PC-3 (cell line): Measurements from ENCODE around the gene LRP5.

Experiments
- CTCF ChIP-seq: fragments of 300-600 bp; sonication (generic); conservative IDR thresholded peaks from 2 replicates; pipeline ENCODE4 v1.5.1; 2017; ENCODE audit warnings: antibody characterized with exemption, low read depth, mild to moderate bottlenecking, low read length
- EZH2 ChIP-seq: fragments of 300-600 bp; sonication (generic); IDR thresholded peaks from one replicate; pipeline ENCODE4 v1.6.1; 2017; ENCODE audit warnings: antibody characterized with exemption, mild to moderate bottlenecking, low read length; ENCODE audit not compliant: unreplicated experiment
- EZH2phosphoT487 ChIP-seq: fragments of 300-600 bp; sonication (generic); IDR thresholded peaks from 2 replicates; pipeline ENCODE4 v1.6.1; 2018; ENCODE audit warnings: mild to moderate bottlenecking, antibody characterized with exemption, low read length, borderline replicate concordance

- TF ChIP-seq EZH2phosphoT487, result no peak
- no peak for TF ChIP-seq CTCF
- no peak for TF ChIP-seq EZH2
Measured at GRCh38 chr11:68347841-68348240, 35.5 kb downstream of the LRP5 start.
